Prostate gland (tissue), 2 donors: Measurements from ENCODE around the gene POLR2J3.
"Not testable (repeated sequence)": the region's sequence is repeated elsewhere in the genome, so short reads cannot be mapped to it uniquely, and the experiment has no call there.

Source experiments
- CTCF ChIP-seq, 4 experiments: fragments of 200-600 bp in 2 of 4; fragments of 450-650 bp in 2 of 4; sonication (generic) in 2 of 4; IDR thresholded peaks; 1 replicate in 3 of 4; 2 replicates in 1 of 4; pipeline ENCODE4 v1.5.1; 2016 to 2019; ENCODE audit warnings: antibody characterized with exemption in 4 of 4, mild to moderate bottlenecking in 2 of 4, moderate library complexity in 2 of 4
- POLR2A ChIP-seq: fragments of 450-650 bp; IDR thresholded peaks from one replicate; pipeline ENCODE4 v1.6.1; 2016; ENCODE audit warnings: antibody characterized with exemption, mild to moderate bottlenecking
- POLR2AphosphoS5 ChIP-seq: sonication (generic); formaldehyde crosslinking; IDR thresholded peaks from one replicate; pipeline ENCODE4 v1.6.1; 2017; ENCODE audit warnings: antibody characterized with exemption

GRCh38 chr7:102527822-102528793 is 44.3 kb downstream of the POLR2J3 start:
- TF ChIP-seq CTCF (IDR thresholded peaks at IDR 0.05); POLR2AphosphoS5; POLR2A: not testable (repeated sequence)
